Endodermal cell (in vitro differentiated cells): ENCODE results near the gene CEP83. TPM values are rescaled to one million over a fixed set of nuclear protein-coding genes. Genes with fewer than 3 reads are reported as not detected.

Experiments used
- DNase-seq: peaks from one replicate; pipeline ENCODE4 v3.0.0-alpha.2; 2017
- H3K27ac ChIP-seq: 2 replicates; pipeline ENCODE4 v1.5.1; 2013; ENCODE audit warnings: mild to moderate bottlenecking, low read depth, low read length, moderate library complexity
- H3K27me3 ChIP-seq: 2 replicates; pipeline ENCODE4 v1.6.1; 2013; ENCODE audit warnings: mild to moderate bottlenecking, low read length, moderate library complexity; ENCODE audit not compliant: insufficient read depth, control insufficient read depth, poor library complexity, severe bottlenecking
- H3K36me3 ChIP-seq: 2 replicates; pipeline ENCODE4 v1.7.0; 2013; ENCODE audit warnings: mild to moderate bottlenecking, low read length, moderate library complexity; ENCODE audit not compliant: control insufficient read depth, insufficient read depth
- H3K4me1 ChIP-seq: one replicate; pipeline ENCODE4 v1.7.0; 2013; ENCODE audit warnings: low read length; ENCODE audit not compliant: control insufficient read depth, insufficient read depth
- H3K4me3 ChIP-seq: 2 replicates; pipeline ENCODE4 v1.5.1; 2013; ENCODE audit warnings: mild to moderate bottlenecking, low read length, moderate library complexity
- H3K9ac ChIP-seq: 2 replicates; pipeline ENCODE4 v1.6.1; 2013; ENCODE audit warnings: mild to moderate bottlenecking, low read length, moderate library complexity; ENCODE audit not compliant: poor library complexity, severe bottlenecking; ENCODE audit errors: extremely low read depth
- H3K9me3 ChIP-seq: 2 replicates; pipeline ENCODE4 v1.6.1; 2013; ENCODE audit warnings: mild to moderate bottlenecking, low read length, moderate library complexity; ENCODE audit not compliant: control insufficient read depth
- H3K27ac Mint-ChIP-seq: 2 replicates; pipeline ENCODE4 v1.8.0; 2020; ENCODE audit warnings: mixed read lengths
- H3K27me3 Mint-ChIP-seq: 2 replicates; pipeline ENCODE4 v1.8.0; 2021; ENCODE audit warnings: mild to moderate bottlenecking, mixed read lengths; ENCODE audit not compliant: insufficient read depth
- H3K36me3 Mint-ChIP-seq: 2 replicates; pipeline ENCODE4 v1.8.0; 2020; ENCODE audit warnings: low read depth, mixed read lengths
- H3K4me1 Mint-ChIP-seq: 2 replicates; pipeline ENCODE4 v1.8.0; 2020; ENCODE audit warnings: mixed read lengths
- H3K4me3 Mint-ChIP-seq: 2 replicates; pipeline ENCODE4 v1.8.0; 2020; ENCODE audit warnings: mild to moderate bottlenecking, moderate library complexity, mixed read lengths
- H3K9me3 Mint-ChIP-seq: 2 replicates; pipeline ENCODE4 v1.8.0; 2020; ENCODE audit warnings: mild to moderate bottlenecking, mixed read lengths
- CTCF ChIP-seq: fragments of 200-600 bp; sonication (generic); conservative IDR thresholded peaks from 2 replicates; pipeline ENCODE4 v1.5.0; 2021; ENCODE audit warnings: antibody characterized with exemption, mild to moderate bottlenecking
- WGBS, 2 experiments: methylation state at CpG; one replicate each; pipeline versions ENCODE4 v1.1.5 to v1.1.7; 2013; ENCODE audit warnings: missing lambda C conversion rate in 2 of 2, mixed read lengths in 1 of 2; ENCODE audit not compliant: insufficient coverage in 1 of 2, insufficient read length in 1 of 2; 5-methylcytosine and 5-hydroxymethylcytosine counted together
- total RNA-seq, 2 donors: library from RNA; stranded (reverse); fragmentation: NEBNext Ultra II Directional in 1 of 2; extraction: Animal tissue kit (Norgen Biotek cat#: 25700) in 1 of 2; gene quantifications; 2 replicates in 1 of 2; 3 replicates in 1 of 2; pipeline ENCODE4 v1.2.1, GENCODE V29; 2021

Gene CEP83
- total RNA-seq, 2 donors from 2014 or later: 28.6 to 36.3 TPM

GRCh38 chr12:94265966-94266745 is 193.5 kb downstream of the CEP83 start:
- H3K4me3 Mint-ChIP-seq: no peak overlapping the region
- no peaks in the 10 kb centered on the region for H3K36me3 Mint-ChIP-seq
- no peak overlapping the region for H3K27ac Mint-ChIP-seq
- peaks cover 37% of the 10 kb centered on the region for H3K4me1 Mint-ChIP-seq
- no peaks in the 10 kb centered on the region for H3K9me3 Mint-ChIP-seq
- Histone ChIP-seq H3K4me1 (no peaks in the 10 kb centered on the region), H3K9ac (no peak overlapping the region), H3K4me3 (no peak overlapping the region), H3K27me3 (no peaks in the 10 kb centered on the region), H3K36me3 (no peaks in the 10 kb centered on the region), H3K9me3 (no peaks in the 10 kb centered on the region), H3K27ac (no peak overlapping the region)
- peak; percentile 49 for DNase-seq
- H3K27me3 Mint-ChIP-seq: peaks cover 9% of the 10 kb centered on the region
- no peak for TF ChIP-seq CTCF
- WGBS, 2 experiments: 93 to 94% methylated on average over 11 to 14 of the region's 14 CpGs

- no peak overlapping the region for H3K27ac ChIP-seq
- Mint-ChIP-seq H3K4me3 (no peak overlapping the region), H3K36me3 (no peaks in the 10 kb centered on the region), H3K27ac (no peak overlapping the region), H3K27me3 (peaks cover 9% of the 10 kb centered on the region), H3K4me1 (peaks cover 43% of the 10 kb centered on the region), H3K9me3 (no peaks in the 10 kb centered on the region)
- H3K36me3 ChIP-seq: no peaks in the 10 kb centered on the region
- peak; percentile 26 for DNase-seq
- H3K9me3 ChIP-seq: no peaks in the 10 kb centered on the region
- TF ChIP-seq CTCF: no peak
- no peaks in the 10 kb centered on the region for H3K4me1 ChIP-seq
- H3K27me3 ChIP-seq: no peaks in the 10 kb centered on the region
- no peak overlapping the region for H3K9ac ChIP-seq
- WGBS, 2 experiments: 93 to 100% methylated on average over 2 to 6 of the region's 7 CpGs
- H3K4me3 ChIP-seq: no peak overlapping the region
Measured at GRCh38 chr12:94265539-94265938, 194.1 kb downstream of the CEP83 start.

- Mint-ChIP-seq H3K27me3 (peaks cover 9% of the 10 kb centered on the region), H3K9me3 (no peaks in the 10 kb centered on the region), H3K27ac (no peak overlapping the region), H3K36me3 (no peaks in the 10 kb centered on the region), H3K4me3 (no peak overlapping the region), H3K4me1 (peaks cover 37% of the 10 kb centered on the region)
- WGBS, 2 experiments: 95 to 96% methylated on average over 14 to 19 of the region's 19 CpGs
- DNase-seq: peak; percentile 42
- TF ChIP-seq CTCF: no peak
- Histone ChIP-seq H3K36me3 (no peaks in the 10 kb centered on the region), H3K4me1 (no peaks in the 10 kb centered on the region), H3K9ac (no peak overlapping the region), H3K27ac (peak overlapping the region; percentile 49), H3K27me3 (no peaks in the 10 kb centered on the region), H3K9me3 (no peaks in the 10 kb centered on the region), H3K4me3 (no peak overlapping the region)
Measured at GRCh38 chr12:94264736-94265485, 194.8 kb downstream of the CEP83 start.
